GDM1 (cell line): ENCODE results near the gene PARVB.
"Not testable (repeated sequence)": the region's sequence is repeated elsewhere in the genome, so short reads cannot be mapped to it uniquely, and the experiment has no call there.

ENCODE experiments used
- DNase-seq: peaks from one replicate; lab custom pipeline; 2025; lab: John Stamatoyannopoulos, UW

PARVB gene

DNA sequence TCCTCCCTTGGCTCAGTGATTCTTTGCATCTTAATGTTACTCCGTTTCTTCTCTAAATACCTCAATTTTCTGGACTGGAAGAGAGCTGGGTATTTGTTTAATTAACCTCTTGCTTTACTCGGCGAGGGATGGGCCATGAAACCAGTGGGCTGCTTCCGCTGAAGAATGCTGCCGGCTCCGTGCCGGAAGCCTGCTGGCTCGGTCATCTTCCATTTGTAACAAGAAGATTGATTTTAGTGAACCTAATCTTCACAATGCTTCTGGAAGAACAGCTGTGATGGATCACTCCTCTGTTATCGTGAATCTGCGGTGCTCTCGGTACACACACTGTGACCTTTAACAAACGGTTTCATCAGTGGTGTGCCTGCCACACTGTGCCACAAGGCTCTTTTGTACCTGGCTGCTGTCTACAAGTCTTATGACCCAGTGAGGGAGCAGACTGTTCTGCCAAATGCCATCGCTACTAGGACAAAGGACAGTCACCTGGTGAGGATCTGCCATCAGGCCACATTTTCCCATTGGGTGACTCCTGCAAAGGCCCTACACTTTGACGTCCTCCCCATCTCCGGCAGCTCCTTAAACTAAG lies 25.3 kb upstream of the PARVB start:
- DNase-seq, result no peak

DNA sequence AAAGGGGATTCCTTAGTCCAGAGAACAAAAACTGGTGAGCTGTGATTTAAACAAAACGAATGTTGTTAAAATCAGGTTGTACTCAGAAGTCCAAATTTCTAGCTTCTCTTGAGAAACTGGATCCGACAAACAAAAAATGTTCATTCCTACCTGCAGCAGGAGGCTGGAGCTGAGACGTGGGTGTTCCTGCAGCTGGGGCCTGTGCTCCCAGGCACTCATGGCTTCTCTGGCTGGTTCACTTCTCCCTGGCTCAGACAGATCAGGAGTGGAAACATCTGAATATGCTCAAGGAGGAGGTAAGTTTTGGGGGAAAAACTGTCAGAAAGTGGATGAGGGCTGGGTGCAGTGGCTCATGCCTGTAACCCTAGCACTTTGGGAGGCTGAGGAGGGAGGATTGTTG lies 24.7 kb upstream of the PARVB start:
- no peak for DNase-seq

DNA sequence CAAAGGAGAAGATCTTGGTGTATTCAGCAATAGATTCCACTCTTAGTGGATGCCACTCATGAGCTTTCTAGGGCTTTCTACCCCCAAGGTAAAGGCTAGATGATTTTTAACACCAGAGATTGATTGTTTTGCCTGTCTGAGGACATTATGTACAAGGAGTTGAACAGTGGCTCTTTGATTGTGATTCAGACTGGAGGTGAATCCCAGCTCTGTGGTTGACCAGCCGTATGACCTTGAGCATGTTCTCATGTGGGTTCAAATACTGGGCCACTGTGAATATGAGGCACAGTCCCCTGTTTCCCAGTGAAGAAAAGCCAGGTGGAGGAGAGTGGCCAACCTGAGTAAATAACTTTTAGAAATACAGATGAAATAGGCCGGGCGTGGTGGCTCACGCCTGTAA lies 24.0 kb upstream of the PARVB start:
- no peak for DNase-seq

- DNase-seq, result no peak
Observed at GRCh38 chr22:44001521-44001920, 22.6 kb upstream of the PARVB start.

DNA sequence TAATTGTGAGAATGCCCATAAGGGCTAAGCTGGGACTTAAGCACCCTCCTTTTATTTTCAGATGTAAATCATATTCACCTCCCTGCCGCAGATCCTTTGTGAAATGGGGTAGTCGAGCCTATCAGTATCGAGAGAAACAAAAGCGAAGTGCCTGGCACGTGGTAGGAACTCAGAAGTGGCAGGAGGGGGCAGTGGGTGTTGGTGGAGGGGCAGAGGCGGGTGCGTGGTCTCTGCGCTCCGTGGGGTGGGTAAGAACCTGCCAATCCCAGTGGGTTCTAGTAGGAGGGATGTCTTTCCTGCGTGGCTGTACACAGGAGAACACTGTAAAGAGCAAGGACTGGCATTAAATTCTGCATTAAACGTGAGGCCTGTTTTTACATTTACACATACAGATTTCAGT lies 21.8 kb upstream of the PARVB start:
- DNase-seq, result no peak

GRCh38 chr22:44002997-44003396 lies 21.1 kb upstream of the PARVB start:
- no peak for DNase-seq

DNA sequence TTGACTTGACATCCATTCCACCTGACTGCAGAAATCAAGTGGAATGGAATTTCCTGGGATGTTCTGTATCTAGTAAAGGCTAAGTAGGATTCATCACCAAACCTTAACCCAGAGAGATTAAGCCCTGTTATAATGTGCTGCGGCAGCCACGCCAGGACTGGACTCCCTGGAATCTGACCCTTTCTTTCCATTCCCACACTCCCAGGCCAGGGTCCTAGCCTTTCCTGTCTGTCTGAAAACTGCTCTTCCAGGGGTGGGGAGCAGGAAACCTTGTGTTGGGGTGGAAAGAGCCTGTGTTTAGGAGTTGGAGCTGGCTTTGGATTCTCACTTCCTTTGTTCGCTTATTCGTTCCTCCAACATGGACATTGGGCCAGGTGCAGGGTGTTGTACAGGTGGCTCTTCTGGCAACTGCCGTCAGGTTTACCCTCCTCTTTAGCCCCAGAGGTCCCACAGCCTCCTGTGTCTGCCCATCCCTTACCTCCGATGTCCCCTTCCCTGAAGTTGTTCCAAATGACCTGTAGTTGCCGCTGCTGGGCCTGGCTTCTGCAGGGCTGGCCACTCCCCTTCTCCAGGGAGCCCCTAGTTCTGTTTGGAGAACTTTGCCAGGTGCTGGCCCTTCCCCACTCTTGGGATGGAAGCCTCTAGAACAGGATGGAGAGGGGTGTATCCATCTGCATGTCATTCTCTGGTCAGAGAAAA lies 20.5 kb upstream of the PARVB start:
- DNase-seq, result no peak

DNA sequence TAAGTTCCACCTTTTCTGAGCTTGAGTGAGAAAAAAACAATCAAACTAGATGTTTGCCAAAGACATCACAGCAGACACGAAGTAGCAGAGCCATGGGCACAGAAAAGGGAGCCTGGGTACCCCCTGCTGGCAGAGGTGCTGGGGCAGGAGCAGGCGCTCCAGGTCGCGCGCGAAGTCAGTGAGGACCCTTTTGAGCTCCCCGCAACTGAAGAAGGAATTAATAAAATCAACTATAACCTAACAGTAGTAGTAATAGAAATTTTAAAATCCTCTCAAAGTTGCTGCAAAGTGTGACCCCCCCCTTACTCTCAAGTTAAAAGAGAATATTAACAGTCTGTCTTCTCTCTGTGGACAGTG lies 20.0 kb upstream of the PARVB start:
- DNase-seq, result no peak

GRCh38 chr22:44005524-44005923 lies 18.6 kb upstream of the PARVB start:
- peak; percentile 57 for DNase-seq

DNA sequence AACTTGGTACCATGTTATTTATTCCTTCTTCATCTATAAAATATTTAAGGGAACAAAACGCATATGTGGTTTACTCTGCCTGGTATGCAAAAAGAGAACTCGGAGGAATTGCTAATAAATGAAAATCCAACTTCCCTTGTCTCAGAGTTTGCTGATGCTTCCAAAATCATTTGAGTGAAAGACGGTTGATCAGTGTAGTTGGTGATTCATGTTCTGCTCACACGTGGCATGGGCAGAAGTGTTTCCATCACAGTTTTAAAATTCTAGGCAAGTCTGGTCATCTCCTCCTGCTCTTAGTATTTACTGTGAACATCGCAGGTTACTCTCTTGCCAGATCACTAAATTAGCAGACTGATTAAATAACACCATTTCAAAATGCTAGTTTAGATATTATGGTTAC lies 11.9 kb upstream of the PARVB start:
- no peak for DNase-seq

GRCh38 chr22:44012591-44012990 lies 11.5 kb upstream of the PARVB start:
- no peak for DNase-seq

- no peak for DNase-seq
Observed at GRCh38 chr22:44014241-44014640, 9.9 kb upstream of the PARVB start.

DNA sequence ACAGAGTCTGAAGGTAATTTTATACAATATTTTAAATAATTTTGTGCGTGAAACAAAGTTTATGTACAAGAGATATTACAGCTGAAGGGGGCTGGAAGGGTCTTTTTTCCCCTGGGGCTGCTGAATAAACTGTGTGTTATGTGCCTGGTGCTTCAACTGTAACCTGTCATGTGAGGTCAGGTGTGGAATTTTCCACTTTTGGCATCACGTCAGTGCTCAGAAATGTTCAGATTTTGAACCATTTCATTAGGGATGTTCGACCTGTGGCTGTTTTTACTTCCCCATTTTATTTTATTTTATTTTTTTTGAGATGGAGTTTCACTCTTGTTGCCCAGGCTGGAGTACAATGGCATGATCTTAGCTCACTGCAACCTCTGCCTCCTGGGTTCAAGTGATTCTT lies 7.5 kb upstream of the PARVB start:
- not testable (repeated sequence) for DNase-seq

DNA sequence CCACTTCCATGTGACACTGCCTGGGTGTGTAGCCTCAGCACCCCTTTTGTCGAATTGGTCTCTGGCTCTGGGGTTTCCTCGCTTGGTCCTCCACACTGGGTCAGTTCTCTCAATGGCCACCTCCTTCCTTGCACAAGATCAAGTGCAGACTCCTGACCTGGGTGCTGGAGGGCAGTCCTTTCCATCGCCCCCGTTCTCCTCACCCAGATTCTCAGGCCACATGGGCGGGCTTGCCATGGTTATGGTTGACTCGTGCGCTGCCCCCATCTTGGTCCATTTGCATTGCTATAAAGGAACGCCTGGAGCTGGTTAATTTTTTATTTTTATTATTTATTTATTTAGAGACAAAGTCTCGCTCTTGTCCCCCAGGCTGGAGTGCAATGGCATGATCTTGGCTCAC lies 5.5 kb upstream of the PARVB start:
- no peak for DNase-seq

DNA sequence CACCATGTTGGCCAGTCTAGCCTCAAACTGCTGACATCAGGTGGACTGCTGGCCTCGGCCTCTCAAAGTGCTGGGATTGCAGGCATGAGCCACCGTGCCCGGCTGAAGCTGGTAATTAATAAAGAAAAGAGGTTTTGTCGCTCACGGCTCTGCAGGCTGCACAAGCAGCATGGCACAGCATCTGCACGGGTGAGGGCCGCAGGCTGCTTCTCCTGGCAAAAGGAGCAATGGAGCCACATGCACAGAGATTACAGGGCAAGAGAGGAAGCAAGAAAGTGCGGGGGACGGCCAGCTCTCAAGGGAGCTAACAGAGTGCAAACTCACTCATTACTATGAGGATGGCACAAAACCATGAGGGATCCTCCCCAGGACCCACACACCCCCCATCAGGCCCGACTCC lies 4.7 kb upstream of the PARVB start:
- no peak for DNase-seq

DNA sequence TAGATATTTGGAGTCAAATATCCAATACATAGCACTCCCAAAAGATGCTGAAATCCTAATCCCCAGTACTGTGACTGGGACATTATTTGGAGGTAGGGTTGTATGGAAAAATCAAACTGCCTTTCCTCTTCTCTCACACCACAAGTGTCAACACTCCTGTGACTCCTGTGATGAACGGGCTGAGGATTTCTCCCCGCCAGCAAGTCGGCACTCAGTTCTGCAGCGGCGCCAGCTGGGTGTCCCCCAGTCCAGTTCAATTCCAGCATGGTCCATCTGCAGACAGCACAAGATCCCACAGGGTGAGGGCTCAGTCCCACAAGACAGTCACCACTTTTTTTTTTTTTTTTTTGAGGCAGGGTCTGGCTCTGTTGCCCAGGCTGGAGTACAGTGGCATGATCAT lies 4.3 kb upstream of the PARVB start:
- DNase-seq, result no peak

DNA sequence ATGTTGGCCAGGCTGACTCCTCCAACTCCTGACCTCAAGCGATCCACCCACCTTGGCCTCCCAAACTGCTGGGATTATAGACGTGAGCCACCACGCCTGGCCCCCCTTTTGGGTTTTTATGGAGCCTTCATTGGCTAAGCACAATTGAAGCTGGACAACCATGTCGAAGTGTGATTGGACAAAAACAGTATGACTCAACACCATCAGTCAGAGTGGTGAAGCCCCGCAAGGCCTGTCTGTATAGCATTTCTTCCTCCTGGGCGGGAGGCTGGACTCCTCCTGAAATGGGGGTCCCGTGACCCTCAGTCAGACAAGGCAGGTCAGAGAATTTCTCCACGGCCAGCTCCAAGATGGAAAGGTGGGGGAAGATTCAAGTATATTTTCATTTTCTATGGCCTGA lies 3.1 kb upstream of the PARVB start:
- no peak for DNase-seq

DNA sequence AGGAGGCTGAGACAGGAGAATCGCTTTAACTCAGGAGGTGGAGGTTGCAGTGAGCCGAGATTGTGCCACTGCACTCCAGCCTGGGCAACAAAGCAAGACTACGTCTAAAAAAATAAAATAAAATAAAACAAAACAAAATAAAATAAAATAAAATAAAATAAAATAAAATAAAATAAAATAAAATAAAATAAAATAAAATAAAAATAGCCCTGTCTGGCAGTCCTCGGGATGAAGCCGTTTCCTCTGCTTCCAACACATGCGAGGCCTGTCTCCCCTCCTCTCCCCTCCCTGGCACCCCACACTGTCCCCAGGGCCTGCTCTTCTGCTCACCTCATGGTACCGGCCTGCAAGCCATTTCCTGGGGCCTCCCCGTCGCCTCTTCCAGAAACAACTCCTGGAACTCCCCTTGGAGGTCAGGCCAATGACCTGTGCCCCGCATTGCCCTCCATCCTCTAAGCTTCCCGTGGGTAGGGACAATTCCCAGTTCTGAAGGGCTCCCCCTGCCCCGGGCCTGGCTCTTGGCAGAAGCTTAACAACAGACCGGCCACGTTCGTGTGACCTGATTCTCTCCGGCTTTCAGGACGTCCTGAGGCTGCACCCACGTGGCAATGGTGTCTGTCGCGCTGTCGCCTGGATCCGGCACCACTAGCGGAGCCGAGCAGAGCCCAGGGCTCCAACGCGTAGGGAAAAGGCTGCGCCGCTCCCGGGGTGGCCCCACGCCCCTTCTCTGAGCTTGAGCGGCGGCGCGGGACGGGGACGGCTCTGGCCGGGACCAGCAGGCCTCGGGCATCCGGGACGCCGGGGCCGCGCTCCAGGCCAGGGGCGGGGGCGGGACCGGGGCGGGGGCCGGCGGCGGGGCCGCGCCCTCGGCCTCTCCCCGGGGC lies 456 bp upstream of the PARVB start:
- no peak for DNase-seq

DNA sequence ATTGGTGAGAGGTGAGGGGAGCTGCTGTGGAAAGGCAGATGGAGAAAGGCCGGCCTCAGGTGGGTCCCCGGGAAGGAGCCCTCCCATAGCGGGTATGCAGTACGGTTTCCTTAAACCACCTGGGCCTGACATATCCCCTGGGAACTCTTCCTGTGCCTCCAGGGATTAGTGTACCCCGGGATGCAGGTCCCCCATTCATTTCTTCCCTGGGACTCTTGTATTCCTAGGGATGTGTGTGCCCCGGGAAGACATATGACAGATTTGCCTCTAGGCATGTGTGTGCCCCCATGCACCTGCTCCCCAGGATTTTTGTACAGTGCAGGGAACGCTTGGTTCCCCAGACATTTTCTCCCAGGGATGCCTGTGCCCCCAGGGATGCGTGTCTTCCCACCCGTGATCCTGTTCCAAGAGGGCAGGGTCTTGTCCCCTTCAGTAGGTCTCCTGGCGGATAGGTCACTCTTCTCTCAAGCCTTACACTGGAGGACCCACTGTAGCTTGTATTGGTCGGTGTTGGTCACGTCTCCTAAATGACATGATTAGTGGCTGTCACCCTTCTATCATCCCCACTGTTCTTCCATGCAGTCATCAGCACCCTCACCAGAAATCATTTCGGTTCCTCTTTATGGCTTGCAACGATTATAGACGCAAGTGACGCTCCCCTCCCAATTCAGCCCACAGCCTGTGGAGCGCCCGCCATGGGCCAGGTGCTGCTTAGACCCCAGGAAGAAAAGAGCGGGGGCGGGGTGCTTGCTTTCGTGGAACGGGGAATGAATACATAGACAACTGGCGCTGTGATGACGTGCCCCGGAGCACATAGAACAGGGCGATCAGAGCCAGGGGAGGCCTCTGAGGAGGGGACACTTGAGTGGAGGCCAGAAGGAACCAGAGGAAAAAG lies 1.3 kb downstream of the PARVB start:
- DNase-seq, result no peak

DNA sequence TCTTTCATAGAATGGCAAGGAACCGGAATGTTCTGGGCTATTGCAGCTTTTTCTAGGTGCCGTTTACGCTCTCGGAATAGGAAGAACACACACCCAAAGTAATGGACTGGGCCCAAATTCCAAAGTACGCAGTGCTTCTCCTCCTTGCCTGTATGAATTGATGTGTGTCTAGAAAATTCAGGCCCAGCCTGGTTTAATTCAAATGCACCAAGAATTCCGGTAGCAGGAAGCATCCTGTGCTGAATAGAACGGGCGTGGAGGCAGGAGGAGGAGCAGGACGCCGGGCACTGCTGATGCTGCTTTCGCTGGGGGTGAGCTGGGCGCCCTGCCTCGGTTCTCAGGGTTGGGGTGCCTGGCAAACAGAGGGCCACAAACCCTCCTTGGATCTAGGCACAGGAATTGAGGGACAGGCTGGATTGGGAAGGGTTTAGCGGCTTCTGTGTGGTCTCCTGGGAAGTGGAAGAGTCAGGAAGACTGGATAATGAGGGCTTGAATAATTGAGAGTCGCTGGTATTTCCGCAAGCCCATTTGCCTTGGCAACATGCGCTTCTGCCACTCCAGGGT lies 2.0 kb downstream of the PARVB start:
- no peak for DNase-seq

GRCh38 chr22:44026630-44027511 lies 2.8 kb downstream of the PARVB start:
- peak; percentile 78 for DNase-seq
